ENCODE results near the gene CCDC33.

CCDC33 gene

GRCh38 chr15:74283368-74283767 is 47.2 kb downstream of the CCDC33 start:
- TF ChIP-seq TSHZ2 (CRISPR knock-in tag; IDR thresholded peaks at IDR 0.05) (no peak), CSDC2 (CRISPR knock-in tag; IDR thresholded peaks at IDR 0.05) (no peak), ZNF8 (CRISPR knock-in tag; IDR thresholded peaks at IDR 0.05) (no peak), ISL1 (CRISPR knock-in tag; IDR thresholded peaks at IDR 0.05) (no peak)
- ATAC-seq: no peak

GRCh38 chr15:74289671-74290070 is 53.5 kb downstream of the CCDC33 start:
- no peak for ATAC-seq
- TF ChIP-seq ZNF70 (CRISPR knock-in tag; IDR thresholded peaks at IDR 0.05): no peak
- no peak for TF ChIP-seq ZNF565 (CRISPR knock-in tag; conservative IDR thresholded peaks at IDR 0.05; ENCODE audit: low read depth)
- no peak for TF ChIP-seq ARNTL (CRISPR knock-in tag; IDR thresholded peaks at IDR 0.05; ENCODE audit: borderline replicate concordance, low read depth)
- no peak for TF ChIP-seq RARB (CRISPR knock-in tag; IDR thresholded peaks at IDR 0.05)
- TF ChIP-seq SNAI2 (CRISPR knock-in tag; IDR thresholded peaks at IDR 0.05): no peak
- no peak for TF ChIP-seq ISL1 (CRISPR knock-in tag; IDR thresholded peaks at IDR 0.05)

- TF ChIP-seq SNAI2 (CRISPR knock-in tag; IDR thresholded peaks at IDR 0.05) (no peak), ISL1 (CRISPR knock-in tag; IDR thresholded peaks at IDR 0.05) (no peak), CREB5 (CRISPR knock-in tag; IDR thresholded peaks at IDR 0.05; ENCODE audit: low read depth) (no peak), CSDC2 (CRISPR knock-in tag; IDR thresholded peaks at IDR 0.05) (no peak), PPARA (CRISPR knock-in tag; IDR thresholded peaks at IDR 0.05; ENCODE audit: borderline replicate concordance) (no peak), POU6F1 (CRISPR knock-in tag; IDR thresholded peaks at IDR 0.05; ENCODE audit: borderline replicate concordance, low read depth) (no peak), BACH2 (CRISPR knock-in tag; IDR thresholded peaks at IDR 0.05; ENCODE audit: borderline replicate concordance) (no peak), ZC3H10 (CRISPR knock-in tag; IDR thresholded peaks at IDR 0.05) (no peak), ZFP30 (CRISPR knock-in tag; IDR thresholded peaks at IDR 0.05) (no peak), RARB (CRISPR knock-in tag; IDR thresholded peaks at IDR 0.05) (no peak), TCF4 (CRISPR knock-in tag; IDR thresholded peaks at IDR 0.05; ENCODE audit: borderline replicate concordance) (no peak), ZFP3 (CRISPR knock-in tag; IDR thresholded peaks at IDR 0.05) (no peak), ZNF70 (CRISPR knock-in tag; IDR thresholded peaks at IDR 0.05) (no peak), TOX (CRISPR knock-in tag; IDR thresholded peaks at IDR 0.05; ENCODE audit: borderline replicate concordance) (no peak), ESRRG (CRISPR knock-in tag; IDR thresholded peaks at IDR 0.05) (no peak), PATZ1 (CRISPR knock-in tag; IDR thresholded peaks at IDR 0.05; ENCODE audit: borderline replicate concordance) (no peak), ZNF8 (CRISPR knock-in tag; IDR thresholded peaks at IDR 0.05) (no peak), CSRNP3 (CRISPR knock-in tag; IDR thresholded peaks at IDR 0.05) (no peak; the same call in 1 of the 2 replicates), TSHZ2 (CRISPR knock-in tag; IDR thresholded peaks at IDR 0.05) (no peak), GLIS3 (CRISPR knock-in tag; IDR thresholded peaks at IDR 0.05) (no peak)
- no peak for ATAC-seq
Observed at GRCh38 chr15:74290645-74291044, 54.5 kb downstream of the CCDC33 start.

Measured in SK-N-SH treated with all-trans-retinoic acid at 6 μM for 48 hours (cell line).